ENCODE data around the gene GALNT5. TPM values are rescaled to one million over a fixed set of nuclear protein-coding genes. Genes with fewer than 3 reads are reported as not detected.

The GALNT5 gene
- total and polyA plus RNA-seq, 2 donors (not counting 3 experiments of a cell fraction or from before 2014, with no cell fraction given), result not detected

GRCh38 chr2:157256626-157257025 lies 879 bp upstream of the GALNT5 start:
- CTCF ChIA-PET, result no interaction called here
- no peak for DNase-seq (ENCODE audit: low read depth, low spot score)
- Histone ChIP-seq H3K36me3 (ENCODE audit: control insufficient read depth in 2 of 2, extremely low read depth in 1 of 2, insufficient read depth in 2 of 2, low read length in 2 of 2) (no peaks in the 10 kb centered on the region), H3K4me2 (ENCODE audit: insufficient read depth, low read length) (no peak overlapping the region), H3K4me3 (replicated peaks in 1 of 3; ENCODE audit: insufficient read depth in 1 of 3, low read depth in 1 of 3, low read length in 3 of 3) (no peak overlapping the region), H3K27ac (ENCODE audit: insufficient read depth, low read depth, low read length) (no peak overlapping the region), H2AFZ (ENCODE audit: low read depth, low read length) (no peak overlapping the region), H3K9me1 (replicated peaks; ENCODE audit: control insufficient read depth, extremely low read depth, insufficient read depth, low read length) (no peaks in the 10 kb centered on the region), H4K20me1 (replicated peaks; ENCODE audit: control insufficient read depth, extremely low read depth, insufficient read depth, low read length) (no peaks in the 10 kb centered on the region), H3K9me3 (replicated peaks; ENCODE audit: control insufficient read depth, insufficient read depth, low read length) (no peaks in the 10 kb centered on the region), H3K4me1 (ENCODE audit: control insufficient read depth, extremely low read depth, insufficient read depth, low read length) (no peaks in the 10 kb centered on the region), H3K79me2 (ENCODE audit: control insufficient read depth, insufficient read depth, low read length) (no peaks in the 10 kb centered on the region), H3K9ac (replicated peaks; ENCODE audit: extremely low read depth, insufficient read depth, low read length) (no peak overlapping the region), H3K27me3 (ENCODE audit: control insufficient read depth in 2 of 2, insufficient read depth in 2 of 2, low read length in 2 of 2) (no peaks in the 10 kb centered on the region)
- BruUV-seq (replicated peaks), result no TSS peak
- FAIRE-seq, result no peak
- dilution Hi-C loops (cut with MboI; ENCODE audit: extremely low pct_ligation_motif_present, low sequenced_read_pairs) (no loop called here), intact Hi-C loops (cut with micrococcal nuclease) (no loop called here)
- TF ChIP-seq POLR2A (IDR thresholded peaks at IDR 0.05; ENCODE audit: low read depth, low read length) (no peak), MAX (IDR thresholded peaks at IDR 0.05; ENCODE audit: insufficient read depth, insufficient read length) (no peak), MYC (IDR thresholded peaks at IDR 0.05; ENCODE audit: low read depth, low read length) (no peak), CTCF (IDR thresholded peaks at IDR 0.05; ENCODE audit: extremely low read depth in 1 of 2, insufficient read depth in 1 of 2, low read depth in 1 of 2, low read length in 2 of 2) (no peak), GATA2 (IDR thresholded peaks at IDR 0.05; ENCODE audit: insufficient read depth, insufficient read length, low read depth, low read length) (no peak), FOS (IDR thresholded peaks at IDR 0.05; ENCODE audit: borderline replicate concordance, insufficient read depth, low read length) (no peak), POLR2AphosphoS5 (IDR thresholded peaks at IDR 0.05; ENCODE audit: insufficient read depth, low read depth, low read length) (no peak), EZH2 (IDR thresholded peaks at IDR 0.05; ENCODE audit: borderline replicate concordance, low read depth, low read length, severe bottlenecking) (no peak), JUN (IDR thresholded peaks at IDR 0.05; ENCODE audit: borderline replicate concordance, insufficient read depth, insufficient read length, low read depth) (no peak)
- POLR2A ChIA-PET, result no interaction called here
